ENCODE results near the gene ARHGAP42. TPM values are rescaled to one million over a fixed set of nuclear protein-coding genes. Genes with fewer than 3 reads are reported as not detected.

Gene ARHGAP42
- total RNA-seq, 5 donors from 2014 or later (not counting 1 experiment from before 2014, with no cell fraction given), result 0.13 to 0.82 (median 0.49) TPM

DNA sequence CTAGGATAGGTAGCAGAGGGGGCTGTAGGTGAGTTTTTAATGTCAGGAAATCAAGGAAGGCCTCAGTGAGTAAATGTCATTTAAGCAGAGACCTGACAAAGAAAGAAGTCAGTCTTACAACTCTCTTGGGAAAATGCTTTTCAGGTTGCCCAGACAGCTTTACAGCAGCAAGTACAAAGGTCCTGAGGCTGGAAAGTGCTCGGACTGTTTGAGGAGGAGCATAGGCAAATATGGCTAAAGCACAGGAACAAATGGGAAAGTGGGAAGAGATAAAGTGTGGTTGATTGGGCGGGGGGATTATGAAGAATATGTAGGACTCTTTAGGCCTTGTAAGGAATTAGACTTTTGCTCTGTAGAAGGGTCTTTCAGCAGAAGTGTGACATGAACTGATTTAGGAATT, 125.4 kb downstream of the ARHGAP42 start:
- Histone ChIP-seq H3K27ac (ENCODE audit: low read length) (no peak overlapping the region), H3K4me1 (ENCODE audit: control insufficient read depth in 1 of 2, extremely low read depth in 1 of 2, insufficient read depth in 2 of 2, low read length in 2 of 2) (no peaks in the 10 kb centered on the region), H3K36me3 (ENCODE audit: control insufficient read depth in 2 of 2, extremely low read depth in 1 of 2, insufficient read depth in 1 of 2, low read length in 1 of 2) (no peaks in the 10 kb centered on the region), H3K9me3 (no peaks in the 10 kb centered on the region), H3K27me3 (replicated peaks in 1 of 2; ENCODE audit: control insufficient read depth in 2 of 2, extremely low read depth in 1 of 2, insufficient read depth in 2 of 2, low read length in 1 of 2) (no peaks in the 10 kb centered on the region), H3K4me3 (ENCODE audit: control insufficient read depth in 1 of 2, extremely low read depth in 1 of 2, low read length in 1 of 2) (no peak overlapping the region)
- 52% methylated on average over 2 of the region's 2 CpGs for WGBS (ENCODE audit: insufficient coverage)
- H3K9me3 Mint-ChIP-seq, result peaks cover 0 to 11% (median 6%) of the 10 kb centered on the region in 3 donors
- no peak for DNase-seq
- no peak for ATAC-seq (replicated peaks in 1 of 4)
- H3K4me1 Mint-ChIP-seq, result no peaks in the 10 kb centered on the region
- H3K4me3 Mint-ChIP-seq, result no peak overlapping the region
- H3K27ac Mint-ChIP-seq, result no peak overlapping the region
- no peaks in the 10 kb centered on the region for H3K36me3 Mint-ChIP-seq
- POLR2A ChIA-PET, result no interaction called here
- no peaks in the 10 kb centered on the region for H3K27me3 Mint-ChIP-seq
- CTCF ChIA-PET, result no interaction called here

DNA sequence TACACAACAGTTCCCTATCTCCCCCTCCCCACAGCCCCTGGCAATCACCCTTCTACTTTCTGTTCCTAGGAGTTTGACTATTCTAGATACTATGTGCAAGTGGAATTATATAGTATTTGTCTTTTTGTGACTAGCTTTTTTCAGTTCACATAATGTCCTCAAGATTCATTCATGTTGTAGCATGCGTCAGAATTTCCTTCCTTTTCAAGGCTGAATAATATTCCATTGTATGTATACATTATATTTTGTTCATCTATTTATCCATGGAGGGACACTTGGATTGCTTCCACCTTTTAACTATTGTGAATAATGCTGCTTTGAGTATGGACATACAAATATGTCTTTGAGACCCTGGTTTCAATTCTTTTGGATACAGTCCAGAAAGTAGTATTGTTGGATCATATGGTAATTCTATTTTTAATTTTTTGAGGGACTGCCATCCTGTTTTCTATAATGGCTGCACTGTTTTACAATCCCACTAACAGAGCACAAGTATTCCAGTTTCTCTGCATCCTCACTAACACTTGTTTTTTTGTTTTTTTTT, 128.8 kb downstream of the ARHGAP42 start:
- CTCF ChIA-PET, result no interaction called here
- H3K4me3 Mint-ChIP-seq, result no peak overlapping the region

DNA sequence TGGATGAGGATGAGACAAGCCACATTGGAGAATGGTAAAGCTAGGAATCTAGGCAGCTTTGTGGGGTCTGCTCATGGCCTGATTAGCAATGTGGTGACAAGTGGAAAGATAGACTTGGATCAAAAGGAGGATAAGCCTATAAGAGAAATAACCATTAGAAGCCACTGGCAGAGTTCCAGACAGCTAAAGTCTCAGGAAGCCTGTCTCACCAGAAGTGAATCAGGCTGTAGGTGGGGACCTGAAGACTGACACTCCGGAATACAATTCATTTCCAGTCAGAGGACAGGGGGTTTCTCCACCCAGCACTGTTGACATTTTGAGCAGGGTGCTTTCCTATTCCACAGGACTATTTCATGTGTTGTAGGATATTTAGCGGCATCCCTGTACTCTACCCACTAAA, 129.7 kb downstream of the ARHGAP42 start:
- H3K4me3 ChIP-seq (ENCODE audit: control insufficient read depth in 1 of 2, extremely low read depth in 1 of 2, low read length in 1 of 2), result no peak overlapping the region
- no peaks in the 10 kb centered on the region for H3K27me3 ChIP-seq (replicated peaks in 1 of 2; ENCODE audit: control insufficient read depth in 2 of 2, extremely low read depth in 1 of 2, insufficient read depth in 2 of 2, low read length in 1 of 2)
- no peak overlapping the region for H3K4me3 Mint-ChIP-seq
- ATAC-seq (replicated peaks in 1 of 4) (no peak), DNase-seq (no peak)
- no peaks in the 10 kb centered on the region for H3K4me1 Mint-ChIP-seq
- no peaks in the 10 kb centered on the region for H3K4me1 ChIP-seq (ENCODE audit: control insufficient read depth in 1 of 2, extremely low read depth in 1 of 2, insufficient read depth in 2 of 2, low read length in 2 of 2)
- no peak overlapping the region for H3K27ac ChIP-seq (ENCODE audit: low read length)
- POLR2A ChIA-PET, result no interaction called here
- no peaks in the 10 kb centered on the region for H3K36me3 Mint-ChIP-seq
- no peaks in the 10 kb centered on the region for H3K36me3 ChIP-seq (ENCODE audit: control insufficient read depth in 2 of 2, extremely low read depth in 1 of 2, insufficient read depth in 1 of 2, low read length in 1 of 2)
- CTCF ChIA-PET, result no interaction called here
- H3K27ac Mint-ChIP-seq, result no peak overlapping the region
- H3K27me3 Mint-ChIP-seq, result no peaks in the 10 kb centered on the region
- peaks cover 3 to 18% (median 15%) of the 10 kb centered on the region in 3 donors for H3K9me3 Mint-ChIP-seq
- WGBS (ENCODE audit: insufficient coverage), result no CpG with 5 or more reads among the region's 2 CpGs
- no peaks in the 10 kb centered on the region for H3K9me3 ChIP-seq

More for the DNA sequence above, 128.8 kb downstream of the ARHGAP42 start:
- Histone ChIP-seq H3K9me3 (no peaks in the 10 kb centered on the region), H3K27me3 (replicated peaks in 1 of 2; ENCODE audit: control insufficient read depth in 2 of 2, extremely low read depth in 1 of 2, insufficient read depth in 2 of 2, low read length in 1 of 2) (no peaks in the 10 kb centered on the region), H3K36me3 (ENCODE audit: control insufficient read depth in 2 of 2, extremely low read depth in 1 of 2, insufficient read depth in 1 of 2, low read length in 1 of 2) (no peaks in the 10 kb centered on the region), H3K4me3 (ENCODE audit: control insufficient read depth in 1 of 2, extremely low read depth in 1 of 2, low read length in 1 of 2) (no peak overlapping the region), H3K27ac (ENCODE audit: low read length) (no peak overlapping the region), H3K4me1 (ENCODE audit: control insufficient read depth in 1 of 2, extremely low read depth in 1 of 2, insufficient read depth in 2 of 2, low read length in 2 of 2) (no peaks in the 10 kb centered on the region)
- no peak overlapping the region for H3K27ac Mint-ChIP-seq
- peaks cover 0 to 15% (median 15%) of the 10 kb centered on the region in 3 donors for H3K9me3 Mint-ChIP-seq
- WGBS (ENCODE audit: insufficient coverage), result no CpG with 5 or more reads among the region's 1 CpG
- H3K27me3 Mint-ChIP-seq, result no peaks in the 10 kb centered on the region
- no peaks in the 10 kb centered on the region for H3K36me3 Mint-ChIP-seq
- H3K4me1 Mint-ChIP-seq, result no peaks in the 10 kb centered on the region
- DNase-seq (no peak), ATAC-seq (replicated peaks in 1 of 4) (no peak)
- POLR2A ChIA-PET, result no interaction called here

DNA sequence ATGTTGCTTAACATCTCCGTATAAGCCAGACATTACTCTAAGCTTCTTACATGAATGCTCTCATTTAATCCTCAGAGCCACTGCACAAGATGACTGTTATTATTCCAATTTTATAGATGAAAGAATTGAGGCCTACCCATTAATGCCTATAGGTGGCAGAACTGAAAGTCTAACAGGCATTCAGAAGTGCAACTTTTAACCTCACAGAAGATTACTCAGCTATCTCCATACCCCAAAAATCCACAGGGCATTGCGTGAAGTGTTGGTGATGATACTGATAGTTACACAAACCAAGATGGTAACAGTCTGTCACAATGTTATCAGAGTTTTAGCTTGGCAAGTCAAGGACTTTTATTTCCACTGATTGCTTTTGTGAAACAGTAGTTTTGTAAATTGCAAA, 130.5 kb downstream of the ARHGAP42 start:
- no peak for DNase-seq
- H3K27ac Mint-ChIP-seq, result no peak overlapping the region
- H3K4me3 ChIP-seq (ENCODE audit: control insufficient read depth in 1 of 2, extremely low read depth in 1 of 2, low read length in 1 of 2), result no peak overlapping the region
- H3K36me3 ChIP-seq (ENCODE audit: control insufficient read depth in 2 of 2, extremely low read depth in 1 of 2, insufficient read depth in 1 of 2, low read length in 1 of 2), result no peaks in the 10 kb centered on the region
- POLR2A ChIA-PET, result no interaction called here
- H3K27me3 Mint-ChIP-seq, result no peaks in the 10 kb centered on the region
- H3K4me1 ChIP-seq (ENCODE audit: control insufficient read depth in 1 of 2, extremely low read depth in 1 of 2, insufficient read depth in 2 of 2, low read length in 2 of 2), result no peaks in the 10 kb centered on the region
- no peak overlapping the region for H3K4me3 Mint-ChIP-seq
- no peak overlapping the region for H3K27ac ChIP-seq (ENCODE audit: low read length)
- no peak for ATAC-seq (replicated peaks in 1 of 4)
- WGBS (ENCODE audit: insufficient coverage), result no CpG with 5 or more reads among the region's 2 CpGs
- H3K9me3 ChIP-seq, result no peaks in the 10 kb centered on the region
- no peaks in the 10 kb centered on the region for H3K4me1 Mint-ChIP-seq
- no peaks in the 10 kb centered on the region for H3K36me3 Mint-ChIP-seq
- no peaks in the 10 kb centered on the region for H3K27me3 ChIP-seq (replicated peaks in 1 of 2; ENCODE audit: control insufficient read depth in 2 of 2, extremely low read depth in 1 of 2, insufficient read depth in 2 of 2, low read length in 1 of 2)
- CTCF ChIA-PET, result no interaction called here
- peaks cover 3 to 17% (median 15%) of the 10 kb centered on the region in 3 donors for H3K9me3 Mint-ChIP-seq

DNA sequence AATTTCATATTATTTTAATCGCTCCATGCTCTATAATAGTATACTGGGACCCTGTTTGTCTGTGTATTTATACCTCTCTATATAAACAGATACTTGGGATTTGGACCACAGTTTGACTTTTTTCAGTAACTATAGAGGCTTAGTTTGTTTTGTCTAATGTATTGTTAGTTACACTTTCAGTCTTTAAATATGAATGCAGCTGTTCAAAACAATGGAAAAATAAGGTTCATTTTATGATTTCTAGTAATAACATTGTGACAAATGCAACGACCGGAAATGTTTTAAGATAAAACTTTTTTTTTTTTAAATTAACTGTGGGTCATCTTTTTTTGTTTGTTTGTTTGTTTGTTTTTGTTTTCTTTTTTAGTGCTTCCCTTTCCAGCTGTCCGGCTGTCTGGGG, 133.5 kb downstream of the ARHGAP42 start:
- Histone ChIP-seq H3K4me1 (ENCODE audit: control insufficient read depth in 1 of 2, extremely low read depth in 1 of 2, insufficient read depth in 2 of 2, low read length in 2 of 2) (no peaks in the 10 kb centered on the region), H3K27ac (ENCODE audit: low read length) (no peak overlapping the region), H3K27me3 (replicated peaks in 1 of 2; ENCODE audit: control insufficient read depth in 2 of 2, extremely low read depth in 1 of 2, insufficient read depth in 2 of 2, low read length in 1 of 2) (no peaks in the 10 kb centered on the region), H3K4me3 (ENCODE audit: control insufficient read depth in 1 of 2, extremely low read depth in 1 of 2, low read length in 1 of 2) (no peak overlapping the region), H3K36me3 (ENCODE audit: control insufficient read depth in 2 of 2, extremely low read depth in 1 of 2, insufficient read depth in 1 of 2, low read length in 1 of 2) (no peaks in the 10 kb centered on the region), H3K9me3 (no peaks in the 10 kb centered on the region)
- ATAC-seq (replicated peaks in 1 of 4), result no peak
- ChIA-PET CTCF (interaction anchor here in 1 of 2 donors (0.7 kb wide), 1 partner anchor 416 kb away, joined by 3 read pairs; no protein-coding TSS in a partner anchor), POLR2A (no interaction called here)
- no peak overlapping the region for H3K4me3 Mint-ChIP-seq
- H3K4me1 Mint-ChIP-seq, result no peaks in the 10 kb centered on the region
- no peak overlapping the region for H3K27ac Mint-ChIP-seq
- peaks cover 3 to 11% (median 9%) of the 10 kb centered on the region in 3 donors for H3K9me3 Mint-ChIP-seq
- H3K36me3 Mint-ChIP-seq, result no peaks in the 10 kb centered on the region
- WGBS (ENCODE audit: insufficient coverage), result no CpG with 5 or more reads among the region's 4 CpGs
- H3K27me3 Mint-ChIP-seq, result no peaks in the 10 kb centered on the region
- no peak for DNase-seq

DNA sequence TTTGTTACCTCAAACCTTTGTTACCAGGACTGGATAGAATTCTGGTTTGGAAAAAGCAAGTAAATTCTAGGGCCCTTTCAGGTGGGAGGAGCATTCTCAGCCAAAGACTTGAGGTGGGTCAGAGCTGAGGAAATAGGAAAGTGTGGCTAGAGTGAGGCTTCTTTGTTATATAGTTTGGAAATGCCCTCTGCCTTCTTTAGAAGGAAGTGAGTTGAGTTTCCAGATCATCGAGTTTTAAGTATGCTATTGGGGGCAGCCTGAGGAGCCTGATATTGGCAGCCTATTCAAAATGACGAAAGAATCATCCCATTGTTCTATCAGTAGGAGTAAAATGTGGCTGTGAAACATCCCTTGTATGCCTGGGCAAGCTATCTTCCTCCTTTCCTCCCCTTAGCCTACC, 134.1 kb downstream of the ARHGAP42 start:
- ATAC-seq (replicated peaks in 1 of 4) (no peak), DNase-seq (no peak)
- H3K27ac Mint-ChIP-seq, result no peak overlapping the region
- ChIA-PET POLR2A (no interaction called here), CTCF (interaction anchor here in 1 of 2 donors (0.7 kb wide), 1 partner anchor 415 kb away, joined by 3 read pairs; no protein-coding TSS in a partner anchor)
- peaks cover 3 to 10% (median 9%) of the 10 kb centered on the region in 3 donors for H3K9me3 Mint-ChIP-seq
- no peak overlapping the region for H3K4me3 ChIP-seq (ENCODE audit: control insufficient read depth in 1 of 2, extremely low read depth in 1 of 2, low read length in 1 of 2)
- H3K9me3 ChIP-seq, result no peaks in the 10 kb centered on the region
- H3K4me1 Mint-ChIP-seq, result no peaks in the 10 kb centered on the region
- no peaks in the 10 kb centered on the region for H3K4me1 ChIP-seq (ENCODE audit: control insufficient read depth in 1 of 2, extremely low read depth in 1 of 2, insufficient read depth in 2 of 2, low read length in 2 of 2)
- H3K36me3 Mint-ChIP-seq, result no peaks in the 10 kb centered on the region
- no peak overlapping the region for H3K27ac ChIP-seq (ENCODE audit: low read length)
- H3K27me3 ChIP-seq (replicated peaks in 1 of 2; ENCODE audit: control insufficient read depth in 2 of 2, extremely low read depth in 1 of 2, insufficient read depth in 2 of 2, low read length in 1 of 2), result no peaks in the 10 kb centered on the region
- no peaks in the 10 kb centered on the region for H3K36me3 ChIP-seq (ENCODE audit: control insufficient read depth in 2 of 2, extremely low read depth in 1 of 2, insufficient read depth in 1 of 2, low read length in 1 of 2)
- H3K4me3 Mint-ChIP-seq, result no peak overlapping the region
- no peaks in the 10 kb centered on the region for H3K27me3 Mint-ChIP-seq
- WGBS (ENCODE audit: insufficient coverage), result no CpG with 5 or more reads among the region's 2 CpGs

DNA sequence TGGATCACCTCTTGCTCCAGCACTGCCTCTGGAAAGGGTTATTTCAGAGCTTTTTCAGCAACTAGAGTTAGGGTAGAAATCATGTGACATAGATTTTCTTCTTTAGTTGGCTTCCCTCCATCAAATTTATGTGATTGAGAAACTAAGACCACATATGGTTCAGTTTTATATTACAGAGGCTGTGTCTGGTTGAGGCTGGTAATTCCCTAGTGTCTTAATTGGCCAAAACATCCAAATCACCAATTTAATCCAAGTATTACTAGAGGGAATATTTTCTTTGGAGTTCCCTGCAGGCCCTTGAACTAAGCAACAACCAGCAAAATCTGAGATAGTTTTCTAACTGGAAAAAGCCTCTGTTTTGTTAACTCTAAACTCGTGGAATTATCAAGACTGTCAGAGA, 136.3 kb downstream of the ARHGAP42 start:
- no peaks in the 10 kb centered on the region for H3K27me3 ChIP-seq (replicated peaks in 1 of 2; ENCODE audit: control insufficient read depth in 2 of 2, extremely low read depth in 1 of 2, insufficient read depth in 2 of 2, low read length in 1 of 2)
- no peak overlapping the region for H3K4me3 Mint-ChIP-seq
- POLR2A ChIA-PET, result no interaction called here
- no peaks in the 10 kb centered on the region for H3K4me1 ChIP-seq (ENCODE audit: control insufficient read depth in 1 of 2, extremely low read depth in 1 of 2, insufficient read depth in 2 of 2, low read length in 2 of 2)
- H3K27ac ChIP-seq (ENCODE audit: low read length), result no peak overlapping the region
- no peaks in the 10 kb centered on the region for H3K9me3 ChIP-seq
- ATAC-seq (replicated peaks in 1 of 4), result no peak
- H3K9me3 Mint-ChIP-seq, result peaks cover 3 to 4% (median 4%) of the 10 kb centered on the region in 3 donors
- DNase-seq, result no peak
- CTCF ChIA-PET, result no interaction called here
- no peaks in the 10 kb centered on the region for H3K4me1 Mint-ChIP-seq
- no peak overlapping the region for H3K27ac Mint-ChIP-seq
- no peaks in the 10 kb centered on the region for H3K36me3 ChIP-seq (ENCODE audit: control insufficient read depth in 2 of 2, extremely low read depth in 1 of 2, insufficient read depth in 1 of 2, low read length in 1 of 2)
- no peak overlapping the region for H3K4me3 ChIP-seq (ENCODE audit: control insufficient read depth in 1 of 2, extremely low read depth in 1 of 2, low read length in 1 of 2)
- WGBS (ENCODE audit: insufficient coverage), result no CpG with 5 or more reads among the region's 1 CpG
- no peaks in the 10 kb centered on the region for H3K36me3 Mint-ChIP-seq
- H3K27me3 Mint-ChIP-seq, result no peaks in the 10 kb centered on the region

Data from T-cell (primary cell).